K562 (cell line): ENCODE measurements around the gene LPAR5. TPM values are rescaled to one million over a fixed set of nuclear protein-coding genes. Genes with fewer than 3 reads are reported as not detected.

Source experiments
- CREB1 ChIP-seq, 2 experiments: sonication (generic) in 1 of 2; formaldehyde crosslinking in 1 of 2; IDR thresholded peaks; 2 replicates each; pipeline versions ENCODE4 v1.6.1 to v1.8.0; 2012 to 2022; ENCODE audit warnings: inconsistent platforms in 1 of 2, mild to moderate bottlenecking in 1 of 2, missing genetic modification reagents in 1 of 2, moderate library complexity in 1 of 2
- DPF2 ChIP-seq: fragments of 450-650 bp; IDR thresholded peaks from 2 replicates; pipeline ENCODE4 v1.6.1; 2016
- ETV5 ChIP-seq: sonication (generic); formaldehyde crosslinking; IDR thresholded peaks from 2 replicates; pipeline ENCODE4 v1.4.0; 2020; ENCODE audit warnings: low read depth, mild to moderate bottlenecking, missing genetic modification reagents
- HBP1 ChIP-seq: fragments of 450-650 bp; formaldehyde crosslinking; IDR thresholded peaks from 2 replicates; pipeline ENCODE4 v1.4.0; 2022; ENCODE audit warnings: missing genetic modification characterization
- HDAC3 ChIP-seq: fragments of 450-650 bp; IDR thresholded peaks from 2 replicates; pipeline ENCODE4 v1.6.1; 2018; ENCODE audit warnings: borderline replicate concordance, mild to moderate bottlenecking, moderate library complexity; ENCODE audit not compliant: partially characterized antibody
- HMGN3 ChIP-seq: IDR thresholded peaks from 2 replicates; pipeline ENCODE4 v1.6.1; 2011; ENCODE audit warnings: borderline replicate concordance, low read depth, mild to moderate bottlenecking, mixed read lengths, low read length; ENCODE audit not compliant: insufficient read length; ENCODE audit errors: extremely low read depth
- KAT2B ChIP-seq: IDR thresholded peaks from one replicate; pipeline ENCODE4 v1.6.1; 2012; ENCODE audit warnings: low read depth, mild to moderate bottlenecking, control low read depth, inconsistent platforms, low read length, moderate library complexity
- MXI1 ChIP-seq: IDR thresholded peaks from 2 replicates; pipeline ENCODE4 v1.6.1; 2011; ENCODE audit warnings: low read depth, mild to moderate bottlenecking, improper control_type of control experiment, low read length
- NEUROD1 ChIP-seq: fragments of 150-350 bp; IDR thresholded peaks from 2 replicates; pipeline ENCODE4 v1.6.1; 2014; ENCODE audit warnings: borderline replicate concordance, low read length, low read depth; ENCODE audit not compliant: partially characterized antibody
- PKNOX1 ChIP-seq: fragments of 450-650 bp; IDR thresholded peaks from 2 replicates; pipeline ENCODE4 v1.6.1; 2016
- RFX7 ChIP-seq: fragments of 250-450 bp; sonication (Bioruptor Pico); IDR thresholded peaks from 2 replicates; pipeline ENCODE4 v1.5.1; 2021; ENCODE audit warnings: mild to moderate bottlenecking
- TBP ChIP-seq: optimal IDR thresholded peaks from 2 replicates; pipeline ENCODE3; 2011; ENCODE audit warnings: low read depth, low read length, improper control_type of control experiment
- THRA ChIP-seq: fragments of 450-650 bp; IDR thresholded peaks from 2 replicates; pipeline ENCODE4 v1.6.1; 2017; ENCODE audit warnings: mild to moderate bottlenecking, moderate library complexity
- ZBTB11 ChIP-seq, 3 experiments: fragments of 200-800 bp in 1 of 3; fragments of 250-450 bp in 1 of 3; fragments of 450-650 bp in 1 of 3; sonication (Bioruptor Pico) in 1 of 3; sonication (Bioruptor generic) in 1 of 3; formaldehyde crosslinking in 1 of 3; IDR thresholded peaks; 2 replicates each; pipeline versions ENCODE4 v1.6.1 to v1.8.0; 2016 to 2022; ENCODE audit warnings: mild to moderate bottlenecking in 2 of 3, missing genetic modification characterization in 2 of 3, missing compliant biosample characterization in 1 of 3, moderate library complexity in 1 of 3
- ZNF134 ChIP-seq: fragments of 250-450 bp; sonication (Bioruptor Pico); conservative IDR thresholded peaks from 2 replicates; pipeline ENCODE4 v1.4.0; 2020
- ZNF584 ChIP-seq: fragments of 200-800 bp; sonication (Bioruptor generic); IDR thresholded peaks from 2 replicates; pipeline ENCODE4 v1.6.1; 2016; ENCODE audit warnings: low read depth, mild to moderate bottlenecking, missing genetic modification characterization, missing compliant biosample characterization
- polyA plus RNA-seq, 8 experiments: library from polyadenylated mRNA; depleted of rRNA in 4 of 8; stranded (reverse) in 5 of 8; unstranded in 3 of 8; fragments of >200 nt; fragmentation: Nextera tagmentation in 2 of 8; fragmentation: Illumina TruSeq in 1 of 8; extraction: Ambion mirVana in 2 of 8; extraction: Trizol in 1 of 8; gene quantifications; 2 replicates each; pipeline versions ENCODE4 v1.2.1 to v1.2.3, GENCODE V29; 2011 to 2014; ENCODE audit warnings: inconsistent platforms in 1 of 8, missing spikeins in 1 of 8
- total RNA-seq, 7 experiments: library from RNA; depleted of rRNA in 6 of 7; stranded (reverse); fragments of >200 nt in 6 of 7; fragmentation: Illumina TruSeq in 2 of 7; extraction: Trizol in 2 of 7; gene quantifications; 2 replicates each; pipeline versions ENCODE4 v1.2.1 to v1.2.3, GENCODE V29; 2011 to 2021; ENCODE audit warnings: low replicate concordance in 1 of 7

LPAR5 gene
- total and polyA plus RNA-seq, 9 of the 15 experiments (the other 6 are each of a cell fraction or from before 2014, with no cell fraction given) = 1.3 to 11.7 (median 3.6) TPM

DNA sequence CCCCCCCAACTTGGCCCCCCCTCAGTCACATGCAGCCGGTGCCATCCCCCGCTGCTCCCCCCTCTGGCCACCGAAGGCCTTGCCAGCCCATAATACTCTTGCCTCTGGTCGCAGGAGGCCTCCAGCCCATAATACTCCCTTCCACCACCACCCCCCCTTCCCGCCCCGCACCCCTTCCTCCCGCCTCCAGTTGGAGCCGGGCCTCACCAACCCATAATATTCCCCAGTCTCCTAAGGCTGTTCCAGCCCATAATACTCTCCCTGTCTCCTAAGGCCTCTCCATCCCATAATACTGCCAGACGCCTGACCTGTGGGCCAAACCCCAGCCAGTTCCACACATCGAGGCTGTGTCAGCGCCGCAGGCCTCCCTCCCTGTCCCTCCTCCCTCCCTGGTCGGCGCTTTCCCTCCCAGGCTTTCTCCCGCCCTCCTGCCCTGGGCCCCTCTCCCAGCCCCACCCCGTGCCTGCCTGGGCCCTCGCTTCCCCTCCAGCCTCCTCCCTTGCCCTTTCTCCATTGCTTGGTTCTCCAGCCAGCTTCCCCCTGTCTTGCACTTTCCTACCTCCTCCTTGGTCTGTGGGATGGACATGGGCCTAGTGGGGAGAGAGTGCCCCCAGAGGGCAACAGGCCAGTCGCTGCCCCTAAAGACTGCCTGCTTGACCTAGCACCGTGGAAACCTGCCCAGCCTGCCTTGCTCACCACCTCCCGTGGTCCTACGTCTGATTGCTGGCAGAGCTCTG is 21.8 kb downstream of the LPAR5 start (continued):
- TF ChIP-seq ETV5 (CRISPR knock-in tag) (no peak), NEUROD1 (peak; percentile 43), DPF2 (peak; percentile 41; the same call in 1 of the 2 replicates), TBP (peak; percentile 64), ZNF584 (CRISPR knock-in tag) (peak; percentile 87), ZBTB11 (CRISPR knock-in tag; IDR thresholded peaks at IDR 0.05) (peak in 1 of 3 experiments; percentile 38; a peak in 1 of 6 replicates), HMGN3 (peak; percentile 67), KAT2B (no peak), HDAC3 (no peak), THRA (no peak), CREB1 (IDR thresholded peaks at IDR 0.05) (no peak), CREB1 (CRISPR knock-in tag; IDR thresholded peaks at IDR 0.05) (peak; percentile 30; the same call in 1 of the 2 replicates), ZNF134 (CRISPR knock-in tag) (no peak), PKNOX1 (peak; percentile 65), RFX7 (CRISPR knock-in tag) (no peak), MXI1 (no peak), HBP1 (0 out of 2 replicates have a peak, but pooled peaks have one; percentile 71)
